Measurements from ENCODE around the gene SLC41A1.

Gene SLC41A1

GRCh38 chr1:205817988-205818387 lies 5.0 kb upstream of the SLC41A1 start:
- no peak for DNase-seq

- no peak for DNase-seq
Measured at GRCh38 chr1:205817364-205817763, 4.4 kb upstream of the SLC41A1 start.

GRCh38 chr1:205813755-205814058 lies 709 bp upstream of the SLC41A1 start:
- no peak for DNase-seq

- no peak for DNase-seq
Measured at GRCh38 chr1:205812271-205812877, 624 bp downstream of the SLC41A1 start.

GRCh38 chr1:205811660-205812059 lies 1.3 kb downstream of the SLC41A1 start:
- DNase-seq = no peak

GRCh38 chr1:205810448-205811157 lies 2.4 kb downstream of the SLC41A1 start:
- DNase-seq = no peak

GRCh38 chr1:205809942-205810345 lies 3.1 kb downstream of the SLC41A1 start:
- no peak for DNase-seq

- DNase-seq = no peak
Measured at GRCh38 chr1:205809469-205809868, 3.5 kb downstream of the SLC41A1 start.

GRCh38 chr1:205805082-205805711 lies 7.8 kb downstream of the SLC41A1 start:
- no peak for DNase-seq

GRCh38 chr1:205804605-205805004 lies 8.4 kb downstream of the SLC41A1 start:
- DNase-seq = no peak

GRCh38 chr1:205803986-205804385 lies 9.0 kb downstream of the SLC41A1 start:
- no peak for DNase-seq

GRCh38 chr1:205802060-205802459 lies 10.9 kb downstream of the SLC41A1 start:
- no peak for DNase-seq

GRCh38 chr1:205800981-205801703 lies 11.9 kb downstream of the SLC41A1 start:
- no peak for DNase-seq

- DNase-seq = no peak
Measured at GRCh38 chr1:205800427-205800826, 12.6 kb downstream of the SLC41A1 start.

- no peak for DNase-seq
Measured at GRCh38 chr1:205798577-205798976, 14.4 kb downstream of the SLC41A1 start.

- no peak for DNase-seq
Measured at GRCh38 chr1:205797168-205797567, 15.8 kb downstream of the SLC41A1 start.

- no peak for DNase-seq
Measured at GRCh38 chr1:205794011-205794730, 18.8 kb downstream of the SLC41A1 start.

- no peak for DNase-seq
Measured at GRCh38 chr1:205792961-205793673, 19.9 kb downstream of the SLC41A1 start.

- no peak for DNase-seq
Measured at GRCh38 chr1:205792481-205792881, 20.5 kb downstream of the SLC41A1 start.

GRCh38 chr1:205791568-205792180 lies 21.3 kb downstream of the SLC41A1 start:
- no peak for DNase-seq

GRCh38 chr1:205787287-205787916 lies 25.6 kb downstream of the SLC41A1 start:
- DNase-seq = no peak
